Measurements from ENCODE around the gene CCDC92. TPM values are rescaled to one million over a fixed set of nuclear protein-coding genes. Genes with fewer than 3 reads are reported as not detected.

CCDC92 gene
- polyA plus RNA-seq, 2 of the 4 experiments (the other 2 are of a cell fraction), result 27.2 to 27.5 TPM

DNA sequence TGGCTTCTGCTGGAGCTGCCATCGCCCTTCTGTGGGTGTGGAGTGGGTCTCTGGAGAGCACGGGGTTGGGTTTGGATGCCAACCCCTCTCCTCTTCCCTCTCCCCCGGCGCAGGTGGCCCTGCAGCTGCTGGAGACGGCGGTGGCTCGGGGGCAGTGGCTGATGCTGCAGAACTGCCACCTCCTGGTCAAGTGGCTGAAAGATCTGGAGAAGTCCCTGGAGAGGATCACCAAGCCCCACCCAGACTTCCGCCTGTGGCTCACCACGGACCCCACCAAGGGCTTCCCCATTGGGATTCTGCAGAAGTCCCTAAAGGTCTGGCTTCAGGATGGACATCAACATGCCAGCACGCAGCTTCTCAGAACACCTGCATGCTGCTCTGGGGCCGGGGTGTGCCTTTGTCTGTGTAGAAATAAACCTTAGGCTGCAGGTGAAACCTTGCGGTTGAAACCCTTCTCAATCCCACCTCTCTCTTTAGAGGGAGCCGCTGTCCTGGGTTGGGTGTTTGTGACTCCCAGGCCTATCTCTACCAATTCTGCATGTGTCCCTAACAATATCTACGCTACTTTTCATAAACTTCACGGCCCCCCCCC lies 44.3 kb downstream of the CCDC92 start:
- CTCF ChIA-PET, result interaction anchor here (0.8 kb wide), 1 partner anchor 14 kb away, joined by 3 read pairs; no protein-coding TSS in a partner anchor
- DNase-seq (ENCODE audit: low read depth in 1 of 2, low spot score in 1 of 2), result no peak
- no peak overlapping the region for H3K4me2 ChIP-seq
- peak in 1 of 2 experiments; percentile 25; a peak in 3 of 6 replicates for ATAC-seq
- no peak overlapping the region for H3K27ac ChIP-seq
- POLR2A ChIA-PET, result no interaction called here
- H3K4me1 ChIP-seq, result no peaks in the 10 kb centered on the region
- FAIRE-seq, result no peak
- no peak for TF ChIP-seq TP53 (CRISPR knock-in tag; IDR thresholded peaks at IDR 0.05)
- TF ChIP-seq HOXA7 (CRISPR knock-in tag; IDR thresholded peaks at IDR 0.05), result no peak
- no peak for TF ChIP-seq ESRRA (IDR thresholded peaks at IDR 0.05; ENCODE audit: borderline replicate concordance, low read length)
- TF ChIP-seq, protein P1, sequence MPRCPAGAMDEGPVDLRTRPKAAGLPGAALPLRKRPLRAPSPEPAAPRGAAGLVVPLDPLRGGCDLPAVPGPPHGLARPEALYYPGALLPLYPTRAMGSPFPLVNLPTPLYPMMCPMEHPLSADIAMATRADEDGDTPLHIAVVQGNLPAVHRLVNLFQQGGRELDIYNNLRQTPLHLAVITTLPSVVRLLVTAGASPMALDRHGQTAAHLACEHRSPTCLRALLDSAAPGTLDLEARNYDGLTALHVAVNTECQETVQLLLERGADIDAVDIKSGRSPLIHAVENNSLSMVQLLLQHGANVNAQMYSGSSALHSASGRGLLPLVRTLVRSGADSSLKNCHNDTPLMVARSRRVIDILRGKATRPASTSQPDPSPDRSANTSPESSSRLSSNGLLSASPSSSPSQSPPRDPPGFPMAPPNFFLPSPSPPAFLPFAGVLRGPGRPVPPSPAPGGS (IDR thresholded peaks at IDR 0.05), result no peak
- TF ChIP-seq E2F6 (IDR thresholded peaks at IDR 0.05; ENCODE audit: borderline replicate concordance, low read depth), result no peak
- TF ChIP-seq CBX8 (IDR thresholded peaks at IDR 0.05), result no peak
- TF ChIP-seq HOXB13 (CRISPR knock-in tag; IDR thresholded peaks at IDR 0.05; ENCODE audit: low read depth), result no peak
- no peak for TF ChIP-seq BHLHE40 (IDR thresholded peaks at IDR 0.05; ENCODE audit: low read depth, low read length)
- TF ChIP-seq JUN (IDR thresholded peaks at IDR 0.05), result no peak
- no peak for TF ChIP-seq SMC3 (IDR thresholded peaks at IDR 0.05)
- TF ChIP-seq NPAS2 (CRISPR knock-in tag; IDR thresholded peaks at IDR 0.05; ENCODE audit: borderline replicate concordance), result no peak
- TF ChIP-seq, protein P2, sequence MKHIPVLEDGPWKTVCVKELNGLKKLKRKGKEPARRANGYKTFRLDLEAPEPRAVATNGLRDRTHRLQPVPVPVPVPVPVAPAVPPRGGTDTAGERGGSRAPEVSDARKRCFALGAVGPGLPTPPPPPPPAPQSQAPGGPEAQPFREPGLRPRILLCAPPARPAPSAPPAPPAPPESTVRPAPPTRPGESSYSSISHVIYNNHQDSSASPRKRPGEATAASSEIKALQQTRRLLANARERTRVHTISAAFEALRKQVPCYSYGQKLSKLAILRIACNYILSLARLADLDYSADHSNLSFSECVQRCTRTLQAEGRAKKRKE (CRISPR knock-in tag; IDR thresholded peaks at IDR 0.05; ENCODE audit: low read depth), result no peak
- no peak for TF ChIP-seq MAZ (IDR thresholded peaks at IDR 0.05; ENCODE audit: borderline replicate concordance, low read depth, low read length)
- TF ChIP-seq TFCP2L1 (CRISPR knock-in tag; IDR thresholded peaks at IDR 0.05), result no peak
- TF ChIP-seq FOSB (CRISPR knock-in tag; IDR thresholded peaks at IDR 0.05), result no peak
- TF ChIP-seq POLR2AphosphoS2 (conservative IDR thresholded peaks at IDR 0.05; ENCODE audit: low read length), result no peak
- no peak overlapping the region for H3K4me3 ChIP-seq
- 70% methylated on average over 15 of the region's 15 CpGs for WGBS (ENCODE audit: missing lambda C conversion rate)
- no peaks in the 10 kb centered on the region; the same call in 2 of the 3 replicates for H3K9me3 ChIP-seq

- no peak overlapping the region for H3K4me3 ChIP-seq
- no peaks in the 10 kb centered on the region for H3K4me1 ChIP-seq
- DNase-seq (ENCODE audit: low read depth in 1 of 2, low spot score in 1 of 2) (no peak), FAIRE-seq (no peak), ATAC-seq (no peak)
- TF ChIP-seq, protein P3, sequence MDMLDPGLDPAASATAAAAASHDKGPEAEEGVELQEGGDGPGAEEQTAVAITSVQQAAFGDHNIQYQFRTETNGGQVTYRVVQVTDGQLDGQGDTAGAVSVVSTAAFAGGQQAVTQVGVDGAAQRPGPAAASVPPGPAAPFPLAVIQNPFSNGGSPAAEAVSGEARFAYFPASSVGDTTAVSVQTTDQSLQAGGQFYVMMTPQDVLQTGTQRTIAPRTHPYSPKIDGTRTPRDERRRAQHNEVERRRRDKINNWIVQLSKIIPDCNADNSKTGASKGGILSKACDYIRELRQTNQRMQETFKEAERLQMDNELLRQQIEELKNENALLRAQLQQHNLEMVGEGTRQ (IDR thresholded peaks at IDR 0.05), result no peak
- no peak for TF ChIP-seq JUN (IDR thresholded peaks at IDR 0.05)
- TF ChIP-seq BHLHE40 (IDR thresholded peaks at IDR 0.05; ENCODE audit: low read depth, low read length), result no peak
- TF ChIP-seq ZSCAN20 (CRISPR knock-in tag; IDR thresholded peaks at IDR 0.05), result no peak
- no peak for TF ChIP-seq RCOR1 (IDR thresholded peaks at IDR 0.05; ENCODE audit: low read depth, low read length)
- TF ChIP-seq TFCP2L1 (CRISPR knock-in tag; IDR thresholded peaks at IDR 0.05), result no peak
- TF ChIP-seq ZNF302 (CRISPR knock-in tag; IDR thresholded peaks at IDR 0.05), result no peak
- no peak for TF ChIP-seq SREBF2 (IDR thresholded peaks at IDR 0.05)
- TF ChIP-seq NFE2L2 (conservative IDR thresholded peaks at IDR 0.05; ENCODE audit: low read length), result no peak
- no peak for TF ChIP-seq POLR2AphosphoS2 (conservative IDR thresholded peaks at IDR 0.05; ENCODE audit: low read length)
- ChIA-PET CTCF (no interaction called here), POLR2A (no interaction called here)
- no peaks in the 10 kb centered on the region for H3K9me3 ChIP-seq
- no peak overlapping the region for H3K27ac ChIP-seq
- WGBS (ENCODE audit: missing lambda C conversion rate), result 48% methylated on average over 4 of the region's 4 CpGs
- H3K4me2 ChIP-seq, result no peak overlapping the region
These were observed 48.1 kb downstream of the CCDC92 start for GRCh38 chr12:123924539-123924938.

Data from A549 (cell line).